Trophoblast cell (in vitro differentiated cells and primary cell): ENCODE data around the gene RNU1-3.
"Not testable (repeated sequence)": the region's sequence is repeated elsewhere in the genome, so short reads cannot be mapped to it uniquely, and the experiment has no call there.

Experiments
- DNase-seq, 2 donors: peaks; one replicate each; pipeline ENCODE4 v3.0.0-alpha.2; 2016
- H2AFZ ChIP-seq: 2 replicates; pipeline ENCODE4 v1.6.1; 2013; ENCODE audit warnings: low read length, moderate library complexity, mild to moderate bottlenecking; ENCODE audit not compliant: insufficient read depth, poor library complexity
- H2AK5ac ChIP-seq: 2 replicates; pipeline ENCODE4 v1.6.1; 2013; ENCODE audit warnings: mild to moderate bottlenecking, low read length
- H2BK120ac ChIP-seq: 2 replicates; pipeline ENCODE4 v1.6.1; 2013; ENCODE audit warnings: low read length, mild to moderate bottlenecking, moderate library complexity; ENCODE audit not compliant: insufficient read depth, poor library complexity
- H2BK12ac ChIP-seq: 2 replicates; pipeline ENCODE4 v1.6.1; 2013; ENCODE audit warnings: mild to moderate bottlenecking, low read length, moderate library complexity
- H2BK5ac ChIP-seq: 2 replicates; pipeline ENCODE4 v1.6.1; 2013; ENCODE audit warnings: low read length, low read depth, moderate library complexity, mild to moderate bottlenecking; ENCODE audit not compliant: poor library complexity
- H3K14ac ChIP-seq: 2 replicates; pipeline ENCODE4 v1.6.1; 2013; ENCODE audit warnings: mild to moderate bottlenecking, low read length
- H3K18ac ChIP-seq: 2 replicates; pipeline ENCODE4 v1.6.1; 2013; ENCODE audit warnings: mild to moderate bottlenecking, low read length
- H3K23ac ChIP-seq: 2 replicates; pipeline ENCODE4 v1.6.1; 2013; ENCODE audit warnings: low read length
- H3K27ac ChIP-seq: 2 replicates; pipeline ENCODE4 v1.5.1; 2013; ENCODE audit warnings: low read depth, mild to moderate bottlenecking, inconsistent platforms, low read length, moderate library complexity
- H3K27me3 ChIP-seq: 2 replicates; pipeline ENCODE4 v1.6.1; 2013; ENCODE audit warnings: inconsistent platforms, mild to moderate bottlenecking, low read length, moderate library complexity; ENCODE audit not compliant: insufficient read depth
- H3K36me3 ChIP-seq, 2 experiments: 1 replicate in 1 of 2; 2 replicates in 1 of 2; pipeline ENCODE4 v1.6.1; 2013; ENCODE audit warnings: low read length in 2 of 2, mild to moderate bottlenecking in 2 of 2, moderate library complexity in 1 of 2; ENCODE audit not compliant: insufficient read depth in 2 of 2, control insufficient read depth in 1 of 2
- H3K4ac ChIP-seq: 2 replicates; pipeline ENCODE4 v1.6.1; 2013; ENCODE audit warnings: low read depth, mild to moderate bottlenecking, low read length, moderate library complexity
- H3K4me1 ChIP-seq, 2 experiments: 1 replicate in 1 of 2; 2 replicates in 1 of 2; pipeline ENCODE4 v1.6.1; 2013; ENCODE audit warnings: low read length in 2 of 2, mild to moderate bottlenecking in 2 of 2, moderate library complexity in 1 of 2; ENCODE audit not compliant: insufficient read depth in 2 of 2, control insufficient read depth in 1 of 2
- H3K4me2 ChIP-seq: 2 replicates; pipeline ENCODE4 v1.6.1; 2013; ENCODE audit warnings: inconsistent platforms, mild to moderate bottlenecking, low read length, moderate library complexity
- H3K4me3 ChIP-seq: 2 replicates; pipeline ENCODE4 v1.5.1; 2013; ENCODE audit warnings: mild to moderate bottlenecking, low read depth, low read length, inconsistent platforms
- H3K79me1 ChIP-seq: one replicate; pipeline ENCODE4 v1.6.1; 2013; ENCODE audit warnings: low read length
- H3K79me2 ChIP-seq: 2 replicates; pipeline ENCODE4 v1.6.1; 2013; ENCODE audit warnings: low read length, mild to moderate bottlenecking; ENCODE audit not compliant: control insufficient read depth, insufficient read depth, poor library complexity
- H3K9ac ChIP-seq: 2 replicates; pipeline ENCODE4 v1.6.1; 2013; ENCODE audit warnings: mild to moderate bottlenecking, low read length
- H3K9me3 ChIP-seq: 2 replicates; pipeline ENCODE4 v1.6.1; 2013; ENCODE audit warnings: low read depth, mild to moderate bottlenecking, control low read depth, inconsistent platforms, low read length; ENCODE audit not compliant: insufficient read depth
- H4K12ac ChIP-seq: 2 replicates; pipeline ENCODE4 v1.6.1; 2013; ENCODE audit warnings: low read depth, mild to moderate bottlenecking, low read length, moderate library complexity
- H4K8ac ChIP-seq: 2 replicates; pipeline ENCODE4 v1.6.1; 2013; ENCODE audit warnings: low read depth, mild to moderate bottlenecking, low read length, moderate library complexity
- H4K91ac ChIP-seq: one replicate; pipeline ENCODE4 v1.6.1; 2013; ENCODE audit warnings: low read depth, mild to moderate bottlenecking, low read length, moderate library complexity
- WGBS: extraction: QIAGEN DNeasy Blood & Tissue Kit; methylation state at CpG from one replicate; pipeline ENCODE4 v1.1.7; 2013; ENCODE audit warnings: missing lambda C conversion rate; ENCODE audit not compliant: insufficient read length, insufficient coverage; ENCODE audit errors: extremely low coverage; 5-methylcytosine and 5-hydroxymethylcytosine counted together

Gene RNU1-3

GRCh38 chr1:16703602-16704001 is 36.9 kb upstream of the RNU1-3 start:
- not testable (repeated sequence) for H3K79me2 ChIP-seq, H2AFZ ChIP-seq, H3K36me3 ChIP-seq, H3K4me1 ChIP-seq, H2BK12ac ChIP-seq, H4K12ac ChIP-seq, H2AK5ac ChIP-seq, H3K9ac ChIP-seq, H3K18ac ChIP-seq, H3K23ac ChIP-seq, DNase-seq, H4K8ac ChIP-seq, H3K27ac ChIP-seq, H3K4me3 ChIP-seq, H3K14ac ChIP-seq, H3K27me3 ChIP-seq, H3K4ac ChIP-seq, H4K91ac ChIP-seq, H3K4me2 ChIP-seq, H2BK120ac ChIP-seq, H3K79me1 ChIP-seq, H2BK5ac ChIP-seq, H3K9me3 ChIP-seq
- no CpG with 5 or more reads among the region's 5 CpGs for WGBS

- not testable (repeated sequence) for H3K23ac ChIP-seq, H3K79me2 ChIP-seq, H3K9ac ChIP-seq, H3K79me1 ChIP-seq, H3K14ac ChIP-seq, H3K4me3 ChIP-seq, H3K4me1 ChIP-seq, H4K91ac ChIP-seq, H3K27me3 ChIP-seq, H2BK120ac ChIP-seq, H3K4me2 ChIP-seq, H4K12ac ChIP-seq, H3K9me3 ChIP-seq, H2BK12ac ChIP-seq, H3K27ac ChIP-seq, H4K8ac ChIP-seq, DNase-seq, H3K36me3 ChIP-seq, H2AFZ ChIP-seq, H2BK5ac ChIP-seq, H2AK5ac ChIP-seq, H3K4ac ChIP-seq, H3K18ac ChIP-seq
- no CpG with 5 or more reads among the region's 7 CpGs for WGBS
These were observed 36.4 kb upstream of the RNU1-3 start for GRCh38 chr1:16703141-16703540.

GRCh38 chr1:16702280-16702679 is 35.5 kb upstream of the RNU1-3 start:
- H3K79me2 ChIP-seq, H3K27ac ChIP-seq, H3K79me1 ChIP-seq, H3K18ac ChIP-seq, DNase-seq, H3K36me3 ChIP-seq, H2AFZ ChIP-seq, H4K91ac ChIP-seq, H2AK5ac ChIP-seq, H3K4me1 ChIP-seq, H2BK5ac ChIP-seq, H4K8ac ChIP-seq, H2BK120ac ChIP-seq, H3K27me3 ChIP-seq, H3K9ac ChIP-seq, H3K14ac ChIP-seq, H3K4ac ChIP-seq, H3K4me2 ChIP-seq, H3K9me3 ChIP-seq, H3K23ac ChIP-seq, H2BK12ac ChIP-seq, H4K12ac ChIP-seq, H3K4me3 ChIP-seq: not testable (repeated sequence)
- WGBS: no CpG with 5 or more reads among the region's 5 CpGs

- H3K4me1 ChIP-seq, H3K14ac ChIP-seq, H3K9ac ChIP-seq, H3K23ac ChIP-seq, H4K91ac ChIP-seq, H2BK120ac ChIP-seq, H3K36me3 ChIP-seq, H2AFZ ChIP-seq, H3K79me2 ChIP-seq, H3K4me2 ChIP-seq, H3K79me1 ChIP-seq, H4K12ac ChIP-seq, H3K4ac ChIP-seq, H3K18ac ChIP-seq, H3K27me3 ChIP-seq, H2BK5ac ChIP-seq, H3K9me3 ChIP-seq, H3K27ac ChIP-seq, H2BK12ac ChIP-seq, H4K8ac ChIP-seq, H2AK5ac ChIP-seq, DNase-seq, H3K4me3 ChIP-seq: not testable (repeated sequence)
- no CpG with 5 or more reads among the region's 37 CpGs for WGBS
These were observed 34.4 kb upstream of the RNU1-3 start for GRCh38 chr1:16701189-16701588.
